PC-3 (cell line): ENCODE results near the gene METAP2.

Experiments
- EZH2 ChIP-seq: fragments of 300-600 bp; sonication (generic); IDR thresholded peaks from one replicate; pipeline ENCODE4 v1.6.1; 2017; ENCODE audit warnings: antibody characterized with exemption, mild to moderate bottlenecking, low read length; ENCODE audit not compliant: unreplicated experiment
- EZH2phosphoT487 ChIP-seq: fragments of 300-600 bp; sonication (generic); IDR thresholded peaks from 2 replicates; pipeline ENCODE4 v1.6.1; 2018; ENCODE audit warnings: mild to moderate bottlenecking, antibody characterized with exemption, low read length, borderline replicate concordance
- TF ChIP-seq, protein P1 (sequence below): fragments of 300-600 bp; sonication (generic); conservative IDR thresholded peaks from 2 replicates; pipeline ENCODE4 v1.5.1; 2017; ENCODE audit warnings: antibody characterized with exemption, low read depth, mild to moderate bottlenecking, low read length

GRCh38 chr12:95551305-95551704, 77.4 kb downstream of the METAP2 start, which contains the start of gene USP44:
- TF ChIP-seq, protein P1, sequence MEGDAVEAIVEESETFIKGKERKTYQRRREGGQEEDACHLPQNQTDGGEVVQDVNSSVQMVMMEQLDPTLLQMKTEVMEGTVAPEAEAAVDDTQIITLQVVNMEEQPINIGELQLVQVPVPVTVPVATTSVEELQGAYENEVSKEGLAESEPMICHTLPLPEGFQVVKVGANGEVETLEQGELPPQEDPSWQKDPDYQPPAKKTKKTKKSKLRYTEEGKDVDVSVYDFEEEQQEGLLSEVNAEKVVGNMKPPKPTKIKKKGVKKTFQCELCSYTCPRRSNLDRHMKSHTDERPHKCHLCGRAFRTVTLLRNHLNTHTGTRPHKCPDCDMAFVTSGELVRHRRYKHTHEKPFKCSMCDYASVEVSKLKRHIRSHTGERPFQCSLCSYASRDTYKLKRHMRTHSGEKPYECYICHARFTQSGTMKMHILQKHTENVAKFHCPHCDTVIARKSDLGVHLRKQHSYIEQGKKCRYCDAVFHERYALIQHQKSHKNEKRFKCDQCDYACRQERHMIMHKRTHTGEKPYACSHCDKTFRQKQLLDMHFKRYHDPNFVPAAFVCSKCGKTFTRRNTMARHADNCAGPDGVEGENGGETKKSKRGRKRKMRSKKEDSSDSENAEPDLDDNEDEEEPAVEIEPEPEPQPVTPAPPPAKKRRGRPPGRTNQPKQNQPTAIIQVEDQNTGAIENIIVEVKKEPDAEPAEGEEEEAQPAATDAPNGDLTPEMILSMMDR = no peak
- TF ChIP-seq EZH2 = no peak
- no peak for TF ChIP-seq EZH2phosphoT487
